Endometrium (tissue), 2 donors: ENCODE results near the gene RPL21.

Source experiments
- FAIRE-seq: peaks from 2 replicates; lab custom pipeline; 2012; peaks lifted over from hg19 to GRCh38; lab: Jason Lieb, UNC
- donor health status: control.
- donor health status: control.

The RPL21 gene

GRCh38 chr13:27258637-27259386 lies 7.5 kb downstream of the RPL21 start:
- no peak for FAIRE-seq

- FAIRE-seq = no peak
Measured at GRCh38 chr13:27259831-27260230, 8.5 kb downstream of the RPL21 start.

DNA sequence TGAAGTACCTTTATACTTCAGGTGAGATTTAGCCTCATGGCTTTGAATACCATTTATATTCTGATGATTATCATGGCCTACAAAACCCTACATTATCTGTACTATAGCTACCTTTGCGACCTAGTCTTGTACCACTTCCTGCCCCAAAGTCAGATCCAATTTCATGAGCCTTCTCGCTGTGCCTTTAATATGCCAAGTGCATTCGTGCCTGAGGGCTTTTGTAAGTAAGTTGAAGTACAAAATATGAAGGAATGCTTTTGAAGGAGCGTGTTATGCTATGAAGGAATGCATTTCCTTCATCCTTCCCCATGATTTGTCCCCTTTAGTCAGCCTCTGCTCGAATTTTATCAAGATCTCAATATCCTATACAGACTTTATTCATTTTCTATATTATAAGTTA lies 10.0 kb downstream of the RPL21 start:
- FAIRE-seq = no peak

DNA sequence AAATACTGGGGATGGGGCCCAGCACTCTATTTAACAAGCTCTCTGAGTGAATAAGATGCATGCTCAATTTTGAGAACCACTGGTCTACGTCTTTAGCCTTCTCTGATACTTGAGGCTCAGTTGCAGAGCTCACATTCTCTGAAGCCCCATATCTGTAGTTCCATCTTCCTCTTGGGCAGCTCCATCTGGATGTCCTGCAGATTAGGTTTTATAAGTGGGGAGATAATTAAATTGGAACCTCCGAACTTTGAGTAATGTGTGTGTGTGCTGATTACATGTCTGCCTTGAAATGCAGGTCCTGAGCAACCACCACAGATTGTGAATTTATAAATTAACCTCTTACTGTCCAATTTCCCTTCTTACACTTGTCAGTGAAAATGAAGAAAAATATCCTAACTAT lies 12.1 kb downstream of the RPL21 start:
- no peak for FAIRE-seq

DNA sequence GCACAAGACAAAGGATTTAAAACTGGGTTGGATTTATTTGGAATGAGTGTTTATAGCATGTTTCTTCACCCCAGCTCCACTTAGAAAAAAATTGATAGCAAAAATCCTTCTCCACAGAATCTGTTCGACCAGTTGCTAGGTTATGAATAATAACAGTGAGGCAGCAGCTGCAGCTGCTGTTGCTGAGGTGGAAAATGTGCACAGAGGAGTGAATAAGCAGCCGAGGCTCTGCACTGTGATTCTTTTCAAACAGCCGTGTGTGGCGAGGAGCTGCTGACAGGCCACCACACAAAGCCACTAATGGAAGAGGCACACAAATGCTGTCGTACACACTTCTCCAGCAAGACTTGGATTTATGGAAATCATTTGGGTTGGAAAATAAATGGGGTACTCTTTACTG lies 12.8 kb downstream of the RPL21 start:
- FAIRE-seq = no peak

- no peak for FAIRE-seq
Measured at GRCh38 chr13:27264648-27265047, 13.3 kb downstream of the RPL21 start.

GRCh38 chr13:27266917-27267316 lies 15.6 kb downstream of the RPL21 start:
- no peak for FAIRE-seq

GRCh38 chr13:27267596-27267995 lies 16.2 kb downstream of the RPL21 start:
- no peak for FAIRE-seq

DNA sequence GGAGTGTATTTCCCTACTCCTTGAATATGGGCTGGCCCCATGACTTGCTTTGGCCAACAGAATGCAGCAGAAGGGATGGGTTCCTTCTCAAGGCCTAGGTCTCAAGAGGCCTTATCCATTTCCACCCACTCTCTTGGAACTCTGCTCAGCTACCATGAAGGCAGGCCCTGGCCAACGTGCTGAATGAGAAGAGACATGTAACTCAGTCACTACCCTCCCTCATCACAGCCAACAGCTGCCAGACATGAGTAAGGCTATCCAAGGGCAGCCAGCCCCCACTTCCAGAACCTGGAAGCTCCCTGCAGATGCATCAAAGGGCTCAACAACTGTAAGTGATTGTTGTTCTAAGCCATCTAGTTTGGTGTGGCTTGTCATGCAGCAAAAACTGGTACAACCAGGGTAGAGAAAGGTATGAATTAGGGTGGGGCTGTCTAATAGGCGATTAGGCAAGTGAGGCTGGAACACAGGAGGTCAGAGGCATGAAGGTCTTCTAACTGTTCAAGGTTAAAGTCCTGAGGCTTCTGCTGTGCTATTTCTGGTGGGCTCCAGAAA lies 17.8 kb downstream of the RPL21 start:
- FAIRE-seq = no peak

DNA sequence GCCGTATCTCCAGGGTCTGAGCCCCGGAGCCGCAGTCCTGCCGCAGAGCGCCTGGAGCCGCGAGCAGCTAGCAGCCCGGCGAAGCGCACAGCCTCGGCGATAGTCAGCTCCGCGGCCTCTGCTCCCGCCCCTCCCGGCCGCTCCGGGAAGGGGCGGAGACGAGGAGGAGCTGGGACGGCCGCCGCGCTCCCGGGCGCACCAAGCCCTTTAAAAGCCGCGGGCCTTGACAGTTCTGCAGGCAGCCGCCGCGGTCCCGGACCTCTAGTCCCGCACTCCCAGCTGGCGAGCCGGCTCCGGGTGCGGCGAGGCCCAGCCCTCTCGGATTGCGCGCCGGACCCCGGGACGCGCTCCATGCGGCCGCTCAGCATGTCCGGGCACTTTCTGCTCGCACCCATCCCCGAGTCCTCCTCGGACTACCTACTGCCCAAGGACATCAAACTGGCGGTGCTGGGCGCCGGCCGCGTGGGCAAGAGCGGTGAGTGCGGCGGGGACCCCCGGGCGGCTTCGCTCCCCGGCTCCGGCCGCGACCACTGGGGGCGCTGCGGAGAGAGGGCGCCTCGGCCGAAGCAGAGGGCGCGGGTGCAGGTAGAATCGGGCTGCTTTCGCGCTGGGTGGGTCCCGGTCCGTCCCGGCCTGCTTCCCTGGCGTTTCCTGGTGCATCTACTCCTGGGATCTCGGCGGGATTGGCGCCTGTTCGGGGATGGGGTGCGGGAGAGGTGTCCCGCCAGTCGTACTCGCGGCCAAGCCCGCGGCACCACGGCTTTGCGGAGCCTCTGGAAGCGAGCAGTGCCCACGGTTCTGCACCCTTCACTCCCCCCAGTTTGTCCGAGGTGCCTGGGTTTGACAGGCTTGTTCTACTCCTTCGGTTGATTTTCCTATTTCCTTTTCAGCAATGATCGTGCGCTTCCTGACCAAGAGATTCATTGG lies 19.5 kb downstream of the RPL21 start, which contains the start of gene RASL11A:
TSS of gene RASL11A (plus strand) at position 237 of the 927 bp plus-strand sequence. CDS start at position 352, 115 bp downstream.
- FAIRE-seq = no peak

GRCh38 chr13:27271570-27272096 lies 20.3 kb downstream of the RPL21 start:
- no peak for FAIRE-seq

DNA sequence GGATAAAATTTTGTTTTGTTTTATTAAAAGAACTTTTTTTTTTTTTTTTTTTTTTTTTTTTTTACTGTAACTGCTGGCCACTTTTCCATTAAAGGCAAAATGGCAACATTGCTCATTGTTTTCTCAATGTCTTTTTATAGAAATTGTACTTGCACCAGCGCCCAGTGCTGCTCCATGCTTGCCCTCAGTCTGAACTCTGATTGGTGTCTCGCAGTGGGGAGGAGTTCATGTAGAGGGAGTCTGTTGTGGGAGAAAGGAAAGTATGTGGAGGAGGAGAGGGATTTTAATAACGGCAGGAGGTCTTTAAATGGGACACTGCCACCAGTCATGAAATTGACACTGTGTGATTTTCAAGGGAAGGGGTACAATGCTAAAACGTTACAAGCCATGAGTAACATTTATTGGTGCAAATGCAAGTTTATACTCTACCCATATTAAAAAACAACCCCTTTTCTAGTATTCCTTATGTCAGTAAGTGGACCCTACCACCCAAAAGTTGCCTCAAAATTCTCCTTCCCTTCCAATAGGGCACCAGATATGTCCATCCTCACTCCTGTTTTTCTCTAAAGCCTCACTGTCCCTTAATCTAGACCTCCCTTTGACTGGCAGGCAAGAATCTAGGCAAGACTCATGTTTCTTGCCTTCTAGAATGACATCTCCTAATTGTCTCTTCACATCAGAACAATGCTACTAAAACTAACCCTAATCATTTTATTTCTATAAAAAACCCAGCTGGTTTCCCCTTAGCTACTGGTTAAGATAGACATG lies 22.5 kb downstream of the RPL21 start:
- FAIRE-seq = peak; percentile 62

DNA sequence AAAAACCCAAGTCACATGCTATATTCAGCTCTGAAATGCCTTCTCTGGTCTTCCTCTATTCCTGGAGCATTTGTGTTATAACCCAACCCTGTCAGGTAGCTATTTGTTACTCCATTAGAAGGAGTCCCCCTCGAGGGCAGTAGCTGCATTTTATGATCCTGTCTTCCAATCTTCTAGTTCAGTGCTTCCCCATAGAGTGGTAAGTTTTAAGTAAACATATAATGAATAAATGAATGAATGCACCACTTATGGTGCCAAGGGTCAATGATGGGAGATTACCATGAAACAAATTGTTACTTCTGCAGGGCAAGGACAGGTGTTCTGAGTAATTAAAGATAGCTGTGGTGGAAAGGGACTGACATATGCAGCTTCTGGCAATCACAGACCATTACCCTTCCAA lies 23.3 kb downstream of the RPL21 start:
- FAIRE-seq = no peak

- FAIRE-seq = no peak
Measured at GRCh38 chr13:27276188-27276587, 24.8 kb downstream of the RPL21 start.

DNA sequence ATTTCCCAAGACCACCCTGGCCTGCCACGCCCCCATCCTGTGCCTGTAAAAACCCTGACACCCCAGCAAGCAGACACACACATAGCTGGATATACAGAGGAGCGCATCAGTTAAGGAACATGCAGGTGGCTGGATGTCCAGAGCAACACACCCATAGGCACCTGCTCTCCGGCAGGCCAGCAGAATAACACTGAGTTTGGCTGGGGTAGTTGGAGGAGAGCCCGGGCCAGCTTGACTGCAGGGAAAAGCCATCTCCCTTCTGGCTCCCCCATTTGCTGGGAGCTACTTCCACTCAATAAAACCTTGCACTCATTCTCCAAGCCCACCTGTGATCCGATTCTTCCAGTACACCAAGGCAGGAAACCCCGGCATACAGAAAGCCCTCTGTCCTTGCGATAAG lies 28.1 kb downstream of the RPL21 start:
- no peak for FAIRE-seq

GRCh38 chr13:27280009-27280656 lies 28.8 kb downstream of the RPL21 start:
- no peak for FAIRE-seq

GRCh38 chr13:27280841-27281240 lies 29.5 kb downstream of the RPL21 start:
- no peak for FAIRE-seq

DNA sequence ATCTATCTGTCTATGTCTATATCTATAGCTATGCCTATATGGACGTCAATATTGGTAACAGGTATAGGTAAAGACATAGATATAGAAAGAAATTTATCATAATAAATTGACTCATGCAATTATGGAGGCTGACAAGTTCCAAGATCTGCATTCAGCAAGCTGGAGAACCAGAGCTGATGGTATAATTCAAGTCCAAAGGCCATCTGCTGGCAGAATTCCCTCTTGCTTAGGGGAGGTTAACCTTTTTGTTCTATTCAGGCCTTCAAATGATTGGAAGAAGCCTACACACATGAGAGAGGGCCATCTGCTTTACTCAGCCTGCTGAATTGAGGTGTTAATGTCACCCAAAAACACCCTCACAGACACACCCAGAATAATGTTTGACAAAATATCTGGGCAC lies 30.1 kb downstream of the RPL21 start:
- FAIRE-seq = no peak

- FAIRE-seq = no peak
Measured at GRCh38 chr13:27283906-27284493, 32.6 kb downstream of the RPL21 start.

GRCh38 chr13:27288392-27288791 lies 37.0 kb downstream of the RPL21 start:
- no peak for FAIRE-seq
